ENCODE measurements around the gene LEPR.

Gene LEPR

DNA sequence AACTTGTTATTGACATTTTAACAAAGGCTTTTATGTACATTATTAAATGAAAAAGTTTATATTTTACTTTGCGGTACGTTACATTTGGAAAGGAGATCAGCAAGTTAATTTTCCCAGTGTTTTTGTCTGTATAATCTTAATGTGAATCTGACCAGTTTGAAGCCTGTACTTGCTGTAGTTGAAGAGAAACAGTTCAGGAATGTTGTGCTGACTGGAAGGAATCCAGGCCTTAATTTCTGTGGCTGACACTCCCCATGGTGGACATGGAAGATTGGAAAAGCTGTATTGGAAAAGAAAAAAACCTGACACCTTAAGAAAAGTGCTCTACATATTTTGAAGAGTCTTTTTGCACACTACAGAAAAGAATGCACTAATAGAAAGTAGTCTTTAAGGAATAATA lies 15.5 kb downstream of the LEPR start:
- peaks cover 2% of the 10 kb centered on the region for H3K4me1 ChIP-seq (ENCODE audit: insufficient read depth, insufficient read length)
- H3K4me3 ChIP-seq (ENCODE audit: insufficient read length, low read depth): no peak overlapping the region
- no peaks in the 10 kb centered on the region for H3K27me3 ChIP-seq (ENCODE audit: insufficient read depth, insufficient read length)
- peaks cover 42% of the 10 kb centered on the region for H3K36me3 ChIP-seq (ENCODE audit: insufficient read depth, insufficient read length, low read length)
- no peak overlapping the region for H3K9ac ChIP-seq (ENCODE audit: insufficient read length, low read depth)
- no peaks in the 10 kb centered on the region for H3K9me3 ChIP-seq (ENCODE audit: insufficient read depth, low read length)
- no peak for TF ChIP-seq ZNF274 (IDR thresholded peaks at IDR 0.05; ENCODE audit: low read depth, low read length)
- no peak for DNase-seq (ENCODE audit: low read depth, low spot score)

DNA sequence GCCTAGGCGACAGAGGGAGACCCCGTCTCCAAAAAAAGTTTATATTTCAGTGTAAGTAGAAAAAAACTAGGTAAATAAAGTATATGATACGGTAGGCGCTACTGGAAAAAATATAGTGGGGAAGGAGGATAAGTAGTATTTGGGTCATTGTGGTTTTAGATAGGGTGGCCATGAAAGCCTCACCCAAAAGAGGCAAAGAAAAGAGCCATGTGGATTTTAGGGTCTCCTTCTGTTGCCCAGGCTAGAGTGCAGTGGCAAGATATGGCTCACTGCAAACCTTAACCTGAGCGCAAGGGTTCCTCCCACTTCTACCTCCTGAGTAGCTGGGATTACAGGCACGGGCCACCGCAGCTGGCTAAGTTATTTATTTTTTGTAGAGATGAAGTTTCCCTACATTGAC lies 17.1 kb downstream of the LEPR start:
- peaks cover 29% of the 10 kb centered on the region for H3K36me3 ChIP-seq (ENCODE audit: insufficient read depth, insufficient read length, low read length)
- H3K9ac ChIP-seq (ENCODE audit: insufficient read length, low read depth): no peak overlapping the region
- TF ChIP-seq YY1 (IDR thresholded peaks at IDR 0.05; ENCODE audit: insufficient read depth, insufficient read length): no peak
- no peak for TF ChIP-seq SUZ12 (IDR thresholded peaks at IDR 0.05; ENCODE audit: extremely low read depth, insufficient read depth, insufficient read length)
- TF ChIP-seq ZNF274 (IDR thresholded peaks at IDR 0.05; ENCODE audit: low read depth, low read length): no peak

DNA sequence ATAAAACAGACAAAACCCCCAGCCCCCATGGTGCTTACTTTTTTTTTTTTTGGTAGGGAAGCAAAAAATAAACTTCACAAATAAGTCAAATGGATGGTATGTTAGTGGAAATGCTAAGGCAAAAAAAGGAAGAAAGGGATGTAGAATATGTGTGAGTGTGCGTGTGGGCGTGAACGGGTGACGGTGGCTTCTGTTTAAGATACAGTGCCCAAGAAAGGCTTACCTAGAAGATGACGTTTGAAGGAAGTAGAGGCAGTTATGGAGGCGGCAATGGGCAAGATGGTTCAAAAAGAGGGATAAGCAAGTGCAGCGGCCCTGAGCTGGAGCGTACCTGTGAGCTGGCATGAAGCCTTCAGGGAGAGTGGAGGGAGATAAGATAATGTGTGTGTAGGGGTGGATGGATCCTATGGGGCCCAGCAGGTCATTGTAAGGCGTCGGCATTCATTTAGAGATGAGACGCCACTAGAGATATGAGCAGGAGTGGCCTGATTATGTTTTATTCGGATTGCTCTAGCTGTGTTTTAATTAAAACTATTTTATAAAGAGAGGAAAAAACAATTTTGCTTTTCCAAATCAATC lies 19.9 kb downstream of the LEPR start:
- no peak for TF ChIP-seq ZNF274 (IDR thresholded peaks at IDR 0.05; ENCODE audit: low read depth, low read length)
- TF ChIP-seq SUZ12 (IDR thresholded peaks at IDR 0.05; ENCODE audit: extremely low read depth, insufficient read depth, insufficient read length): no peak
- TF ChIP-seq YY1 (IDR thresholded peaks at IDR 0.05; ENCODE audit: insufficient read depth, insufficient read length): no peak
- DNase-seq (ENCODE audit: low read depth, low spot score): no peak
- peaks cover 16% of the 10 kb centered on the region for H3K9me3 ChIP-seq (ENCODE audit: insufficient read depth, low read length)

More for the DNA sequence above, 17.1 kb downstream of the LEPR start:
- Histone ChIP-seq H3K4me3 (ENCODE audit: insufficient read length, low read depth) (no peak overlapping the region), H3K27me3 (ENCODE audit: insufficient read depth, insufficient read length) (no peaks in the 10 kb centered on the region), H3K9me3 (ENCODE audit: insufficient read depth, low read length) (peaks cover 11% of the 10 kb centered on the region), H3K4me1 (ENCODE audit: insufficient read depth, insufficient read length) (peaks cover 2% of the 10 kb centered on the region)
- DNase-seq (ENCODE audit: low read depth, low spot score): no peak

DNA sequence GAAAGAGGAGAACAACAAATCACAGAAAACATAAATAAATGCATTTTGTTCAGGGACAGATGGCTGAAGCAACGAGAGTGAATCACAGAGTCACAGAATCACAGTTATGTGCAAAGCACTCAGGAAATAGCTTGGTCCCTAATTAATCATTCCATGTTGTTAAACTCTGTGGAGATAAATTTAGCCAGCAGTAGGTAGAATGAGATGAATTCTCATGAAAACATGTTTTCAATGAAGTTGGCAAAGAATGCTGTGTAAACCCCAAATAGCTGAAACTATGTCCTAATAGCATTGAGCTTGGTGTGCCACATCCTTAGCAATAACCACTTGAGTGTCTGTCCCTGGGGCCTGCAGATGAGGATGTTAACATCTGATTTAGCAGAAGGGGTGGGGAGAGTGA lies 20.4 kb downstream of the LEPR start:
- no peak overlapping the region for H3K4me3 ChIP-seq (ENCODE audit: insufficient read length, low read depth)
- no peaks in the 10 kb centered on the region for H3K27me3 ChIP-seq (ENCODE audit: insufficient read depth, insufficient read length)
- H3K9me3 ChIP-seq (ENCODE audit: insufficient read depth, low read length): peaks cover 16% of the 10 kb centered on the region
- DNase-seq (ENCODE audit: low read depth, low spot score): no peak
- H3K9ac ChIP-seq (ENCODE audit: insufficient read length, low read depth): no peak overlapping the region
- H3K36me3 ChIP-seq (ENCODE audit: insufficient read depth, insufficient read length, low read length): peaks cover 8% of the 10 kb centered on the region
- H3K4me1 ChIP-seq (ENCODE audit: insufficient read depth, insufficient read length): peaks cover 2% of the 10 kb centered on the region
- TF ChIP-seq YY1 (IDR thresholded peaks at IDR 0.05; ENCODE audit: insufficient read depth, insufficient read length) (no peak), ZNF274 (IDR thresholded peaks at IDR 0.05; ENCODE audit: low read depth, low read length) (no peak), SUZ12 (IDR thresholded peaks at IDR 0.05; ENCODE audit: extremely low read depth, insufficient read depth, insufficient read length) (no peak)

More for the DNA sequence above, 19.9 kb downstream of the LEPR start:
- no peak overlapping the region for H3K9ac ChIP-seq (ENCODE audit: insufficient read length, low read depth)
- H3K4me1 ChIP-seq (ENCODE audit: insufficient read depth, insufficient read length): peaks cover 2% of the 10 kb centered on the region
- no peaks in the 10 kb centered on the region for H3K27me3 ChIP-seq (ENCODE audit: insufficient read depth, insufficient read length)
- H3K36me3 ChIP-seq (ENCODE audit: insufficient read depth, insufficient read length, low read length): peaks cover 8% of the 10 kb centered on the region
- no peak overlapping the region for H3K4me3 ChIP-seq (ENCODE audit: insufficient read length, low read depth)

DNA sequence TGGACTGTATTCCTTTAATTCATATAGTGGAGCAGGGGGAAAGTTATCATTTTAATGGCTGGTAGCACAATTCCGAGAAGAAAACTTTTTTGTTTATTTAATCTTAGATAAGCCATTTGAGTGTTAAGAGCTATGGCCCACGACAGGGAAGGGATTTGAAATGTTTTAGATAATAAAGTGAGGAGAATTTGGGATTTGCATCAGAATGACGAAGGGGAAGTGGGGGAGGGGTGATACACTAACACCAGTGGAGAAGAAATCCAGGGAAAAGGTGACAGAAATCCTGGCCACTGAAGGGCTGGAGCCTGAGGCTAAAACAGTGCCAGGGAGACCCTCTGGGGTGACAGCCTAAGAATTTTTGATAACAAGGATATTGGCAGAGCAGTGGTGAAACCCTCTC lies 21.0 kb downstream of the LEPR start:
- H3K9me3 ChIP-seq (ENCODE audit: insufficient read depth, low read length): peaks cover 16% of the 10 kb centered on the region
- H3K36me3 ChIP-seq (ENCODE audit: insufficient read depth, insufficient read length, low read length): peaks cover 8% of the 10 kb centered on the region
- H3K9ac ChIP-seq (ENCODE audit: insufficient read length, low read depth): no peak overlapping the region
- TF ChIP-seq ZNF274 (IDR thresholded peaks at IDR 0.05; ENCODE audit: low read depth, low read length): no peak
- no peak for TF ChIP-seq SUZ12 (IDR thresholded peaks at IDR 0.05; ENCODE audit: extremely low read depth, insufficient read depth, insufficient read length)
- no peak for TF ChIP-seq YY1 (IDR thresholded peaks at IDR 0.05; ENCODE audit: insufficient read depth, insufficient read length)
- DNase-seq (ENCODE audit: low read depth, low spot score): no peak
- H3K27me3 ChIP-seq (ENCODE audit: insufficient read depth, insufficient read length): no peaks in the 10 kb centered on the region
- peaks cover 2% of the 10 kb centered on the region for H3K4me1 ChIP-seq (ENCODE audit: insufficient read depth, insufficient read length)
- H3K4me3 ChIP-seq (ENCODE audit: insufficient read length, low read depth): no peak overlapping the region

DNA sequence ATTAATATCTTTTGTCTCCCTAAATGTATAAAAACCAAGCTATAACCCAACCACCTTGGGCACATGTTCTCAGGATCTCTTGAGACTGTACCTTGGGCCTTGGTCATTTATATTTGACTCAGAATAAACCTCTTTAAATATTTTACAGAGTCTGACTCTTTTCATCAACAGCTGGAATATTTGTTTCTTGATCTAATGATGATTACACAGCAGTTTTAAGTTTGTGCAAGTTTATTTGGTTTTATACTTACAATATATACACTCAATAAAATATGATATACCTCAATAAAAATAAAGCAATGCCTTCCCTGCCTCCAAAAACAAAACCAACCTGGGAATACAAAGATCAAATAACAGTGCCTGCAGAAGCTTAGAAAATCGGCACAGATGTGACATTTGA lies 22.0 kb downstream of the LEPR start:
- Histone ChIP-seq H3K27me3 (ENCODE audit: insufficient read depth, insufficient read length) (no peaks in the 10 kb centered on the region), H3K4me3 (ENCODE audit: insufficient read length, low read depth) (no peak overlapping the region), H3K36me3 (ENCODE audit: insufficient read depth, insufficient read length, low read length) (peaks cover under 1% of the 10 kb centered on the region), H3K9me3 (ENCODE audit: insufficient read depth, low read length) (peaks cover 16% of the 10 kb centered on the region), H3K4me1 (ENCODE audit: insufficient read depth, insufficient read length) (peaks cover 2% of the 10 kb centered on the region), H3K9ac (ENCODE audit: insufficient read length, low read depth) (no peak overlapping the region)
- TF ChIP-seq SUZ12 (IDR thresholded peaks at IDR 0.05; ENCODE audit: extremely low read depth, insufficient read depth, insufficient read length) (no peak), YY1 (IDR thresholded peaks at IDR 0.05; ENCODE audit: insufficient read depth, insufficient read length) (no peak), ZNF274 (IDR thresholded peaks at IDR 0.05; ENCODE audit: low read depth, low read length) (no peak)
- DNase-seq (ENCODE audit: low read depth, low spot score): no peak

DNA sequence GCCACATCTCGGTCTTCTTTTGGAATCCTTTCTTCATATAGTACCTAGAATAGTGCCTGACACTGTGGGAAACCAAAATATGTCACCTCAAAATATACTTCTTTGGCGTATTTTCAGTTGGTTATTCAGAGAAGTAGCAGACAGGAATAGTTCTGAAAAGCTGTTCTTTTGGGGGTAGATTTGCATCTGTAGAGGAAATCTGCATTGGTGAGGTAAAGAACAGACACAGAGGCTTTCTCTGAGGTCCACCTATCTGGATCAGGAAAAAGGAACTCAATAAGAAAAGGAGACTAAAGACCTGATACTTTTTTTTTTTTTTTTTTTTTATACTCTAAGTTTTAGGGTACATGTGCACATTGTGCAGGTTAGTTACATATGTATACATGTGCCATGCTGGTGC lies 23.2 kb downstream of the LEPR start:
- H3K4me1 ChIP-seq (ENCODE audit: insufficient read depth, insufficient read length): peaks cover 2% of the 10 kb centered on the region

More for the DNA sequence above, 23.2 kb downstream of the LEPR start:
- H3K4me3 ChIP-seq (ENCODE audit: insufficient read length, low read depth): no peak overlapping the region
- H3K36me3 ChIP-seq (ENCODE audit: insufficient read depth, insufficient read length, low read length): no peaks in the 10 kb centered on the region
- TF ChIP-seq YY1 (IDR thresholded peaks at IDR 0.05; ENCODE audit: insufficient read depth, insufficient read length) (no peak), ZNF274 (IDR thresholded peaks at IDR 0.05; ENCODE audit: low read depth, low read length) (no peak), SUZ12 (IDR thresholded peaks at IDR 0.05; ENCODE audit: extremely low read depth, insufficient read depth, insufficient read length) (no peak)
- H3K9me3 ChIP-seq (ENCODE audit: insufficient read depth, low read length): peaks cover 16% of the 10 kb centered on the region
- H3K9ac ChIP-seq (ENCODE audit: insufficient read length, low read depth): no peak overlapping the region
- DNase-seq (ENCODE audit: low read depth, low spot score): no peak
- H3K27me3 ChIP-seq (ENCODE audit: insufficient read depth, insufficient read length): no peaks in the 10 kb centered on the region
